COR-L47 (cell line): ENCODE data around the gene GPC6.
"Not testable (repeated sequence)": the region's sequence is repeated elsewhere in the genome, so short reads cannot be mapped to it uniquely, and the experiment has no call there.

Experiments used
- DNase-seq: peaks from one replicate; lab custom pipeline; 2025; lab: John Stamatoyannopoulos, UW

Gene GPC6

GRCh38 chr13:93437081-93437480 lies 210.5 kb downstream of the GPC6 start:
- no peak for DNase-seq

- DNase-seq = no peak
Measured at GRCh38 chr13:93446238-93446637, 219.6 kb downstream of the GPC6 start.

GRCh38 chr13:93450191-93450621 lies 223.6 kb downstream of the GPC6 start:
- no peak for DNase-seq

- DNase-seq = no peak
Measured at GRCh38 chr13:93450761-93451160, 224.2 kb downstream of the GPC6 start.

GRCh38 chr13:93454676-93455235 lies 228.1 kb downstream of the GPC6 start:
- DNase-seq = not testable (repeated sequence)

GRCh38 chr13:93455861-93456260 lies 229.3 kb downstream of the GPC6 start:
- DNase-seq = no peak

GRCh38 chr13:93460005-93460404 lies 233.4 kb downstream of the GPC6 start:
- DNase-seq = no peak

GRCh38 chr13:93462151-93462550 lies 235.5 kb downstream of the GPC6 start:
- DNase-seq = no peak

- no peak for DNase-seq
Measured at GRCh38 chr13:93466502-93467036, 240.0 kb downstream of the GPC6 start.

- no peak for DNase-seq
Measured at GRCh38 chr13:93467175-93467574, 240.6 kb downstream of the GPC6 start.

GRCh38 chr13:93468433-93468832 lies 241.8 kb downstream of the GPC6 start:
- no peak for DNase-seq

GRCh38 chr13:93472296-93472695 lies 245.7 kb downstream of the GPC6 start:
- DNase-seq = no peak

GRCh38 chr13:93472814-93473296 lies 246.2 kb downstream of the GPC6 start:
- DNase-seq = no peak

GRCh38 chr13:93473441-93474270 lies 247.0 kb downstream of the GPC6 start:
- DNase-seq = no peak

- no peak for DNase-seq
Measured at GRCh38 chr13:93476175-93476574, 249.6 kb downstream of the GPC6 start.

GRCh38 chr13:93477238-93477637 lies 250.6 kb downstream of the GPC6 start:
- DNase-seq = no peak

- no peak for DNase-seq
Measured at GRCh38 chr13:93480553-93481106, 254.0 kb downstream of the GPC6 start.

GRCh38 chr13:93496117-93496516 lies 269.5 kb downstream of the GPC6 start:
- not testable (repeated sequence) for DNase-seq

- DNase-seq = peak; percentile 56
Measured at GRCh38 chr13:93496985-93497673, 270.5 kb downstream of the GPC6 start.

GRCh38 chr13:93499991-93500390 lies 273.4 kb downstream of the GPC6 start:
- DNase-seq = no peak

- DNase-seq = no peak
Measured at GRCh38 chr13:93502071-93502470, 275.5 kb downstream of the GPC6 start.

GRCh38 chr13:93502987-93503615 lies 276.5 kb downstream of the GPC6 start:
- no peak for DNase-seq
